Measurements from ENCODE around the gene DCAF12L1. TPM values are rescaled to one million over a fixed set of nuclear protein-coding genes. Genes with fewer than 3 reads are reported as not detected.

Gene DCAF12L1
- total RNA-seq, result not detected in 2 replicates
- long read RNA-seq, result 0 reads

DNA sequence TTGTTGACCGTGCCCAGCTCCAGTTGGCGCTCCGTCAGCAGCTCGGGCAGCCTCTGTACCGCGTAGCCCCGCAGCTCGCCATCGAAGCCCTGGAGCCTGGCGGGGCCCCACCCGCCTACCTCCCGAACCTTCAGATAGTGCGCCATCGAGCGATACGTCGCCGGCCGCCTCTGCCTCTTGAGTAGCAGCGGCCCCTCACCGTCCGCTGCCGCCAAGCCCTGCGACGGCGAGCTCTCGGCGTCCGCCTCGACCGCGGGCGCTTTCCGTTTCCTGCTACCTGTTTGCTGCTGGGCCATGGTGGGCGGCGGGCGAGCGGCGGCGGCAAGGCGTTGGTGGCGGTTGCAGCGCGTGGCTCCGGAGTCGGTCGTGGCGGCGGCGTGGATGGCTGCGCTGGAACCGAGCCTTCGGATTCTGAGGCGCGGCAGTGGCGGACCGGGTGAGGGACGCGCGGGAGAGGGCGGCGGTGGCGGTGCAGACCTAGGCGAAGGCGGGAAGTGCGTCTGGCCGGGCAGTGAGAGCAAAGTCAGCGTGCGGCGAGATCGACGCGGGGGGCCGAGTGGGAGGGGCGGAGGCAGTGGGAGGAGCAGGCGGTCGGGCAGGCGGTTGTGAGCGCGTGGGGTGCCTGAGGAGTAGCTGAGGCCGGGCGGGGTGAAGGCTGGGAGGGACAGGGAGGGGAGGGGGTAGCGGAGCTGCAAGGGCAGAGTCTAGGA, at the start of gene DCAF12L1:
Gene DCAF12L1, minus strand, starts transcription at position 502 of the 710 bp plus-strand sequence. Its CDS starts 206 bp downstream, at position 296.
- Mint-ChIP-seq H3K27me3 (ENCODE audit: unreplicated experiment) (no peaks in the 10 kb centered on the region), H3K36me3 (ENCODE audit: unreplicated experiment) (no peaks in the 10 kb centered on the region), H3K27ac (ENCODE audit: unreplicated experiment) (no peak within 1 kb of the TSS), H3K4me3 (ENCODE audit: unreplicated experiment) (no peak within 1 kb of the TSS), H3K9me3 (ENCODE audit: unreplicated experiment) (peaks cover 32% of the 10 kb centered on the region), H3K4me1 (ENCODE audit: unreplicated experiment) (no peaks in the 10 kb centered on the region)
- TF ChIP-seq CTCF (IDR thresholded peaks at IDR 0.05), result no peak
- no peak for DNase-seq (ENCODE audit: extremely low spot score, unreplicated experiment)

DNA sequence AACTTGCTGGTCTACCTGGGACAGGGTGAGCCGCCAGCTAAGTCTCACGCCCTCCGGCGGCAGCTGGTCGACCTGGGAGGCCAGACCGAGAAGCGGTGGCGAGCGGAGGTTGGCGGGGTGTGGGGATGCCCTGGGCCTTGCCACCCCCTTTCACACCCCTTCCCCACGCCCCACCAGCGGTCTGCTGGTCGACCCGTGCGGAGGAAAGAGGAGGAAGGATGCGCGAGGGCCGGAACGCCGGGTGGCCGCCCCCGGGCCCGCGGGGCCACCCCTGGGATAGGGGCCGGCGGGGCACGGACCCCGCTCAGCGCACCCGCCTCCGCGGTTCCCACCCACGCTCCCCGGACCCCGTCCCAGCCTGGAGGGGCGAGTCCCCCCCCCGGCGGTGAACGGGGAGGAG, 28.3 kb upstream of the DCAF12L1 start:
- peaks cover 42% of the 10 kb centered on the region for H3K9me3 Mint-ChIP-seq (ENCODE audit: unreplicated experiment)
- no peak overlapping the region for H3K4me3 Mint-ChIP-seq (ENCODE audit: unreplicated experiment)
- no peak overlapping the region for H3K27ac Mint-ChIP-seq (ENCODE audit: unreplicated experiment)
- no peaks in the 10 kb centered on the region for H3K4me1 Mint-ChIP-seq (ENCODE audit: unreplicated experiment)
- no peaks in the 10 kb centered on the region for H3K27me3 Mint-ChIP-seq (ENCODE audit: unreplicated experiment)
- DNase-seq (ENCODE audit: extremely low spot score, unreplicated experiment), result peak; percentile 85
- no peaks in the 10 kb centered on the region for H3K36me3 Mint-ChIP-seq (ENCODE audit: unreplicated experiment)
- no peak for TF ChIP-seq CTCF (IDR thresholded peaks at IDR 0.05)

GRCh38 chrX:126575911-126576310, 23.3 kb upstream of the DCAF12L1 start:
- peaks cover 23% of the 10 kb centered on the region for H3K9me3 Mint-ChIP-seq (ENCODE audit: unreplicated experiment)
- DNase-seq (ENCODE audit: extremely low spot score, unreplicated experiment), result no peak
- H3K36me3 Mint-ChIP-seq (ENCODE audit: unreplicated experiment), result no peaks in the 10 kb centered on the region
- TF ChIP-seq CTCF (IDR thresholded peaks at IDR 0.05), result no peak
- no peak overlapping the region for H3K4me3 Mint-ChIP-seq (ENCODE audit: unreplicated experiment)
- no peak overlapping the region for H3K27ac Mint-ChIP-seq (ENCODE audit: unreplicated experiment)
- H3K27me3 Mint-ChIP-seq (ENCODE audit: unreplicated experiment), result no peaks in the 10 kb centered on the region
- H3K4me1 Mint-ChIP-seq (ENCODE audit: unreplicated experiment), result no peaks in the 10 kb centered on the region

- H3K9me3 Mint-ChIP-seq (ENCODE audit: unreplicated experiment), result peaks cover 26% of the 10 kb centered on the region
- H3K27ac Mint-ChIP-seq (ENCODE audit: unreplicated experiment), result no peak overlapping the region
- no peak for TF ChIP-seq CTCF (IDR thresholded peaks at IDR 0.05)
- H3K4me1 Mint-ChIP-seq (ENCODE audit: unreplicated experiment), result no peaks in the 10 kb centered on the region
- DNase-seq (ENCODE audit: extremely low spot score, unreplicated experiment), result no peak
- no peak overlapping the region for H3K4me3 Mint-ChIP-seq (ENCODE audit: unreplicated experiment)
- H3K36me3 Mint-ChIP-seq (ENCODE audit: unreplicated experiment), result no peaks in the 10 kb centered on the region
- no peaks in the 10 kb centered on the region for H3K27me3 Mint-ChIP-seq (ENCODE audit: unreplicated experiment)
Observed at GRCh38 chrX:126557151-126557550, 4.5 kb upstream of the DCAF12L1 start.

DNA sequence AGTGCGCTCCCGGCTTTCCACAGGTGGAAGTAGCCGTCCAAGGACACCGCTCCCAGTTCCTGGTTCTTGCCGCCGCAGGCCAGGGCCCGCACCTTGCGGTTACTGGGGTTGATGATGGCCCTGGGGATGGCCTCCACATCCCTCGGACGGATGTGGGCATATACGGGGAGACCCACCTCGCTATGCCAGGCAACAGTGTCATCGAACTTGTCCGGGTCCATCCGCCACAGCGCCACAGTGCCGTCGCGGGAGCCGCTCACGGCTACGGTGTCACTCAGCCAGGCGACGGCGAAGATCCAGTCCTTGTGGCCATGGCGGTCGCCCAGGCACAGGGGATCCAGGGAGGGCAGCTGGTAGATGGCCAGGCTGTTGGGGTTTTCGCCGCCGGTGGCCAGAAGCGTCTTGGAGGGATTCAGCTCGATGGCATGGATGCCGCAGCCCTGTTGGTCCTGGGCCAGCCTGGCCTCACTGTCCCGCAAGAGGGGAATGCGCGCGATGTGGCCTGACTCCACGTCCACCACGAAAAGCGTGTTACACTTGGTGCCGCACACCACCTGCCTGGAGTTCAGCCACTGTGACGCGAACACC, 795 bp downstream of the DCAF12L1 start:
- TF ChIP-seq CTCF (IDR thresholded peaks at IDR 0.05), result no peak
- Mint-ChIP-seq H3K36me3 (ENCODE audit: unreplicated experiment) (no peaks in the 10 kb centered on the region), H3K27me3 (ENCODE audit: unreplicated experiment) (no peaks in the 10 kb centered on the region), H3K9me3 (ENCODE audit: unreplicated experiment) (peaks cover 30% of the 10 kb centered on the region), H3K27ac (ENCODE audit: unreplicated experiment) (no peak overlapping the region), H3K4me1 (ENCODE audit: unreplicated experiment) (no peaks in the 10 kb centered on the region), H3K4me3 (ENCODE audit: unreplicated experiment) (no peak overlapping the region)
- no peak for DNase-seq (ENCODE audit: extremely low spot score, unreplicated experiment)

Measured in osteocyte (in vitro differentiated cells).